Measurements from ENCODE around the gene TTI1. TPM values are rescaled to one million over a fixed set of nuclear protein-coding genes. Genes with fewer than 3 reads are reported as not detected.

TTI1 gene
- total RNA-seq, 4 donors from 2014 or later = 5.1 to 14.7 (median 10.5) TPM

DNA sequence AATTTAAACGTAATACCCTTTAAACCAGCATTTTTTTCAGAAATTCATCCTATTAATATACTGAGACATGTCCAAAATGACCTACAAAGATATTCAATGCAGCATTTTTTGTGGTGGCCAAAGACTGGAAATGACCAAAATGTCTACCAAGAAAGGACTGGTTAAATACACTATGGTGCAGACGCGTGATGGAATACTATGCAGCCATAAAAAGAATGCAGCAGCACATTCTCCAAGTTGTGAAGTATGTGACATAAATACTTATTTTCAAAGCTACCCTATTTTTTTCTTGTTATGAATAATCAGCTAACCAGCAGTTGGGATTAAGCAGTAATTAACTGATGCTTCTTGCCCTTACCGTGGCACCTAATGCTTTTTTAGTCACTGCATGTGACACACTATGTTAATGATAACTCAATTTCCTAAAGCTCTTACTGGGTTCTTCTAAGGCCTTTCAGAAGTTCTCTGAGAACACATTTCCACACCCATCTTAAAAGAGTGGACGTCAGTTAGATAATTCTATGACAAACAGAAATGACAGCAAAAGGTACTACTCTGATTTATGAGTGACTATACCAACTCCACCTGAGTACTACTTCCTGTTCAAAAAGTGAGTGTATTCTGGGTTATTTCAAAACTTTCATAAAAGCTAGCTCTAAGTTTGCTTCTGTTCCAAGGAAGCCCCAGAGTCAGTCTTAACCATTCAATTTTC lies 24.9 kb downstream of the TTI1 start:
- Histone ChIP-seq H3K27ac (no peak overlapping the region), H3K36me3 (peaks cover 2 to 64% (median 12%) of the 10 kb centered on the region in 3 donors), H3K4me1 (no peaks in the 10 kb centered on the region), H3K9me3 (no peaks in the 10 kb centered on the region), H3K4me3 (no peak overlapping the region), H3K27me3 (no peaks in the 10 kb centered on the region)
- TF ChIP-seq POLR2A (IDR thresholded peaks at IDR 0.05) = no peak
- TF ChIP-seq, protein P1, sequence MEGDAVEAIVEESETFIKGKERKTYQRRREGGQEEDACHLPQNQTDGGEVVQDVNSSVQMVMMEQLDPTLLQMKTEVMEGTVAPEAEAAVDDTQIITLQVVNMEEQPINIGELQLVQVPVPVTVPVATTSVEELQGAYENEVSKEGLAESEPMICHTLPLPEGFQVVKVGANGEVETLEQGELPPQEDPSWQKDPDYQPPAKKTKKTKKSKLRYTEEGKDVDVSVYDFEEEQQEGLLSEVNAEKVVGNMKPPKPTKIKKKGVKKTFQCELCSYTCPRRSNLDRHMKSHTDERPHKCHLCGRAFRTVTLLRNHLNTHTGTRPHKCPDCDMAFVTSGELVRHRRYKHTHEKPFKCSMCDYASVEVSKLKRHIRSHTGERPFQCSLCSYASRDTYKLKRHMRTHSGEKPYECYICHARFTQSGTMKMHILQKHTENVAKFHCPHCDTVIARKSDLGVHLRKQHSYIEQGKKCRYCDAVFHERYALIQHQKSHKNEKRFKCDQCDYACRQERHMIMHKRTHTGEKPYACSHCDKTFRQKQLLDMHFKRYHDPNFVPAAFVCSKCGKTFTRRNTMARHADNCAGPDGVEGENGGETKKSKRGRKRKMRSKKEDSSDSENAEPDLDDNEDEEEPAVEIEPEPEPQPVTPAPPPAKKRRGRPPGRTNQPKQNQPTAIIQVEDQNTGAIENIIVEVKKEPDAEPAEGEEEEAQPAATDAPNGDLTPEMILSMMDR (IDR thresholded peaks at IDR 0.05) = no peak
- DNase-seq = no peak
- WGBS, 2 donors = 75 to 79% methylated on average over 5 of the region's 5 CpGs
- intact Hi-C loops (cut with DNase I) = no loop called here

DNA sequence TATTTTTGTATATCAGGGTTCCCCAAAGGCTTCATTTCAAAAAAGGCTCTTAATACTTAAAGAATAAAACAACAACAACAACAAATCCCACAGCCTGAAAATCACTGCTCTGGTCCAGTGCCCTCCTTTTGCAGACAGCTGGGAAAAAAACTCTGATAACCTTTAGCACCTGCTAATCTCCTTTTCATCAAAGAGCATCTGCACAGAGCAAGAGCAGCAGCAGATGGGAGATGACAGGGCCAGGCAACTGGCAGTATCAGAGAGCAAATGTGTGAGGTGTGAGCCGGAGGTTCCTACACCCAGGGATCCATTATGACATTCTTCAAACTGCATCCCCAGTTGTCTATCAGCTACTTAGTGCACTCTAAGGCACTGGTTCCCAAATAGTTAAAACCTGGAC lies 25.7 kb downstream of the TTI1 start:
- TF ChIP-seq POLR2A (IDR thresholded peaks at IDR 0.05) = no peak
- TF ChIP-seq, protein P1 (IDR thresholded peaks at IDR 0.05) = no peak
- Histone ChIP-seq H3K9me3 (no peaks in the 10 kb centered on the region), H3K27me3 (no peaks in the 10 kb centered on the region), H3K4me3 (no peak overlapping the region), H3K4me1 (no peaks in the 10 kb centered on the region), H3K27ac (no peak overlapping the region), H3K36me3 (peaks cover 0 to 64% (median 4%) of the 10 kb centered on the region in 3 donors)
- intact Hi-C loops (cut with DNase I) = no loop called here
- no peak for DNase-seq
- WGBS, 2 donors = 100% methylated on average over 1 of the region's 1 CpG

DNA sequence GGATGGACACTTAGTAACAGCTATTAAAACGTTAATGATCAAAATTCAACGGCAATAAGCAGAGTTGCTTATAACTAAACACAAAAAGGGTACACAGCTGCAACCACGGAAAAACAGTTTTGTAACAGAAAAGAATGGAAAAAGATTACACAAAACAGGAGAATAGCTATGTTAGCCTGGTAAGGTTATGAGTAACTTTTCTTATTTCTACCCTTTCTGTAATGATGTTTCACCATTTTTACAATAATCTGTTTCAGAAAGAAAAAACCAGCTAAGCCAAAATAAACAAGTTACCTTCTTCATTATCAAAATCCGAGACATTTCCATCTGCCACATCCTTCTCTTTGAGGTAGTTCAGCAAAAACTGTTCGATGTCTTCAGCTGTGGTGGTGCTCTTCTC lies 27.4 kb downstream of the TTI1 start:
- Histone ChIP-seq H3K4me3 (no peak overlapping the region), H3K27ac (no peak overlapping the region), H3K4me1 (no peaks in the 10 kb centered on the region), H3K9me3 (no peaks in the 10 kb centered on the region), H3K27me3 (no peaks in the 10 kb centered on the region), H3K36me3 (peaks cover 0 to 64% (median 1%) of the 10 kb centered on the region in 3 donors)
- no peak for TF ChIP-seq POLR2A (IDR thresholded peaks at IDR 0.05)
- TF ChIP-seq, protein P1 (IDR thresholded peaks at IDR 0.05) = no peak
- intact Hi-C loops (cut with DNase I) = no loop called here
- 76 to 78% methylated on average over 5 of the region's 5 CpGs for WGBS, 2 donors
- DNase-seq = no peak

DNA sequence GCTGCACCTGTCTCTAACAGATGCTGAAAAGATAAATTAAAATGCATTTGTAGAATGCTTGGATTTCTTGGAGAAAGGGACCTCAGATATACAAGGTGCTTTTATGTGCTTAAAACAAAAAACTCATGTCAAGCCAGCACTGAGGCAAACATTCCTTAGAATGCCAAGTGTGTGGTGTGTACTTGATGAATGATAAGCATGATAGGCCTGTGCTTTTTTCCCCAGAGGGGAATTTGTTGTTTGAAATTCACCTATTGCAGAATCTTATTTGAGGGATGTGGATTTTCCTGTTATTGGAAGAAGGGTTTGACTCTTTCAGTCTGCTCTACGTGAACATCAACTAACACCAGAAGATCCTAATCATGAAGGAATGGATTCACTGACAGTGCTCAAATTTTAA lies 28.8 kb downstream of the TTI1 start:
- no peaks in the 10 kb centered on the region for H3K4me1 ChIP-seq
- H3K27ac ChIP-seq = no peak overlapping the region
- 82% methylated on average over 1 of the region's 1 CpG; no CpG with 5 or more reads in 1 of the 2 donors for WGBS, 2 donors
- intact Hi-C loops (cut with DNase I) = no loop called here
- H3K9me3 ChIP-seq = no peaks in the 10 kb centered on the region
- H3K36me3 ChIP-seq = peaks cover 0 to 71% (median 9%) of the 10 kb centered on the region in 3 donors
- H3K27me3 ChIP-seq = no peaks in the 10 kb centered on the region
- no peak for DNase-seq
- no peak overlapping the region for H3K4me3 ChIP-seq
- TF ChIP-seq POLR2A (IDR thresholded peaks at IDR 0.05) = no peak
- TF ChIP-seq, protein P1 (IDR thresholded peaks at IDR 0.05) = no peak

DNA sequence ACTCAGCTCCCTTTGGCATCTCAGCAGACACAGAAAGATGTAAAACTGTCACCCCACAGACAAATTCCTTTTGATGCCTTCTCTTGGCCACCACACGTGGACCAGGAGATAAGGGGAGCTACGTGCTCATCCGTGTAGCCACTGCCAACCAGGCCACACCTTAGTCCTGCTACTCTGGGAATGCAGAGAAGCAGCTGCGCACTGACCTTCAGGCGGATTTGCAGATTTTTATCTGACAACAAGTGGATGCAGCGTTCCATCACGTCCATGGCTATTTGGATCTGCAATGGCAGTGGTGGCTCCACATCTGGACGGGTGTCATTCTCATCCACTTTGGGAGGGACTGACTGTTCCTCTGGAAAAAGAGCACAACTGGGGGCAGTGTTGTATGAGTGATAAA lies 30.8 kb downstream of the TTI1 start:
- Histone ChIP-seq H3K36me3 (peaks cover 4 to 89% (median 24%) of the 10 kb centered on the region in 3 donors), H3K4me3 (no peak overlapping the region), H3K27me3 (no peaks in the 10 kb centered on the region), H3K9me3 (no peaks in the 10 kb centered on the region), H3K4me1 (no peaks in the 10 kb centered on the region), H3K27ac (no peak overlapping the region)
- TF ChIP-seq POLR2A (IDR thresholded peaks at IDR 0.05) = no peak
- TF ChIP-seq, protein P1 (IDR thresholded peaks at IDR 0.05) = no peak
- WGBS, 2 donors = 91 to 95% methylated on average over 8 of the region's 8 CpGs
- no peak for DNase-seq
- intact Hi-C loops (cut with DNase I) = no loop called here
